ENCODE results near the gene GSTM1.
"Not testable (repeated sequence)": the region's sequence is repeated elsewhere in the genome, so short reads cannot be mapped to it uniquely, and the experiment has no call there.

GSTM1 gene

GRCh38 chr1:109704173-109704572 is 16.6 kb downstream of the GSTM1 start:
- DNase-seq, result peak in 1 of 5 donors; percentile 0

GRCh38 chr1:109705411-109705810 is 17.8 kb downstream of the GSTM1 start:
- no peak for DNase-seq

- DNase-seq, result not testable (repeated sequence)
These were observed 21.3 kb downstream of the GSTM1 start for GRCh38 chr1:109708949-109709348.

GRCh38 chr1:109709822-109710221 is 22.2 kb downstream of the GSTM1 start:
- peak in 1 of 5 donors; percentile 0 for DNase-seq

GRCh38 chr1:109711593-109712320 is 24.1 kb downstream of the GSTM1 start, which contains the start of gene GSTM5:
Gene GSTM5 (plus strand): TSS chr1:109712251. CDS start chr1:109712313, 62 bp downstream.
- peak in 1 of 5 donors; percentile 0 for DNase-seq

- no peak for DNase-seq
These were observed 24.8 kb downstream of the GSTM1 start for GRCh38 chr1:109712321-109712864.

- DNase-seq, result no peak
These were observed 26.0 kb downstream of the GSTM1 start for GRCh38 chr1:109713636-109714035.

GRCh38 chr1:109714661-109715372 is 27.2 kb downstream of the GSTM1 start:
- DNase-seq, result no peak

GRCh38 chr1:109716121-109716520 is 28.5 kb downstream of the GSTM1 start:
- no peak for DNase-seq

- DNase-seq, result no peak
These were observed 29.0 kb downstream of the GSTM1 start for GRCh38 chr1:109716570-109717090.

- DNase-seq, result no peak
These were observed 30.1 kb downstream of the GSTM1 start for GRCh38 chr1:109717729-109718128.

GRCh38 chr1:109718495-109718894 is 30.9 kb downstream of the GSTM1 start:
- no peak for DNase-seq

- peak in 1 of 5 donors; percentile 8 for DNase-seq
These were observed 31.8 kb downstream of the GSTM1 start for GRCh38 chr1:109719337-109719837.

- no peak for DNase-seq
These were observed 33.4 kb downstream of the GSTM1 start for GRCh38 chr1:109721042-109721441.

GRCh38 chr1:109721971-109722370 is 34.4 kb downstream of the GSTM1 start:
- DNase-seq, result no peak

GRCh38 chr1:109722908-109723691 is 35.5 kb downstream of the GSTM1 start:
- no peak for DNase-seq

GRCh38 chr1:109724933-109725332 is 37.3 kb downstream of the GSTM1 start:
- DNase-seq, result no peak

- no peak for DNase-seq
These were observed 37.9 kb downstream of the GSTM1 start for GRCh38 chr1:109725510-109725909.

- no peak for DNase-seq
These were observed 38.4 kb downstream of the GSTM1 start for GRCh38 chr1:109726007-109726406.

- no peak for DNase-seq
These were observed 39.2 kb downstream of the GSTM1 start for GRCh38 chr1:109726728-109727373.

- no peak for DNase-seq
These were observed 41.3 kb downstream of the GSTM1 start for GRCh38 chr1:109728870-109729269.

- no peak for DNase-seq
These were observed 43.0 kb downstream of the GSTM1 start for GRCh38 chr1:109730666-109731065.
